Raji (cell line): ENCODE measurements around the gene DDX23.

ENCODE experiments used
- POLR2A ChIP-seq: IDR thresholded peaks from 2 replicates; pipeline ENCODE4 v1.6.1; 2011; ENCODE audit warnings: low read depth, low read length, control low read depth; ENCODE audit not compliant: insufficient read depth

Gene DDX23

GRCh38 chr12:48868451-48868850, 16.5 kb upstream of the DDX23 start:
- TF ChIP-seq POLR2A: no peak

- no peak for TF ChIP-seq POLR2A
Observed at GRCh38 chr12:48866052-48866711, 14.2 kb upstream of the DDX23 start.

- TF ChIP-seq POLR2A: peak; percentile 100
Observed at GRCh38 chr12:48865281-48866051, 13.5 kb upstream of the DDX23 start, which contains the start of gene RND1. Gene RND1 (minus strand): TSS chr12:48865870. CDS start chr12:48865767, 103 bp downstream.

- TF ChIP-seq POLR2A: no peak
Observed at GRCh38 chr12:48863291-48863690, 11.3 kb upstream of the DDX23 start.

GRCh38 chr12:48862760-48863159, 10.8 kb upstream of the DDX23 start:
- TF ChIP-seq POLR2A: no peak

- no peak for TF ChIP-seq POLR2A
Observed at GRCh38 chr12:48861111-48861510, 9.1 kb upstream of the DDX23 start.

GRCh38 chr12:48859607-48860006, 7.6 kb upstream of the DDX23 start:
- TF ChIP-seq POLR2A: no peak

GRCh38 chr12:48858043-48858442, 6.1 kb upstream of the DDX23 start:
- no peak for TF ChIP-seq POLR2A

GRCh38 chr12:48857278-48857994, 5.5 kb upstream of the DDX23 start:
- no peak for TF ChIP-seq POLR2A

- no peak for TF ChIP-seq POLR2A
Observed at GRCh38 chr12:48856379-48856778, 4.4 kb upstream of the DDX23 start.

GRCh38 chr12:48854488-48854887, 2.5 kb upstream of the DDX23 start:
- no peak for TF ChIP-seq POLR2A

- peak; percentile 44; the same call in 1 of the 2 replicates for TF ChIP-seq POLR2A
Observed at GRCh38 chr12:48852734-48853688, 1.0 kb upstream of the DDX23 start.

GRCh38 chr12:48838048-48838447, 13.9 kb downstream of the DDX23 start:
- no peak for TF ChIP-seq POLR2A

GRCh38 chr12:48832321-48833060, 19.5 kb downstream of the DDX23 start:
- no peak for TF ChIP-seq POLR2A
